ENCODE measurements around the gene SRXN1. TPM values are rescaled to one million over a fixed set of nuclear protein-coding genes. Genes with fewer than 3 reads are reported as not detected.

Gene SRXN1
- total RNA-seq, 1 donor from 2014 or later = 17.7 TPM

DNA sequence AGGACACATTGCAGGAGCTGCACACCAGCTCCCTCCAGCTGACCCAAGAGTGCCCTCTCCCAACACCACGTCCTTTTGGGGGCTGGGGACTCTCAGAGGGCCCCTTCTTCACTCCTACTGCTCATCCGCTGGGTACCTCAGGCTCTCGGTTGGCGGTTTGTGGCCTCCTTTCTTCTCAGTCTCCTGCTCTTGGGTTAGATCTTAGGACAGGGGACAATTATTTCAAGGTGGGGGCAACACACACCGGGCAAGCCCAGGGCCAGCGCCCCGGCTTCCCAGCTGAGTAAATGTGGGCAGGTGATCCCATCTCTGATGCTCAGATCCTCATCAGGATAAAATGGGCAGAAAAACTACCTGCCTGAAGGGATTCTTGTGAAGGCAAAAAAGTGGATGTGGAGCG, 44.0 kb downstream of the SRXN1 start:
- Histone ChIP-seq H4K20me1 (ENCODE audit: insufficient read depth, low read length) (no peaks in the 10 kb centered on the region), H3K4me3 (ENCODE audit: insufficient read depth, low read depth, low read length) (no peak overlapping the region), H3K36me3 (ENCODE audit: insufficient read depth, low read length) (no peaks in the 10 kb centered on the region), H3K4me1 (ENCODE audit: insufficient read depth, low read length) (no peaks in the 10 kb centered on the region), H3K9ac (ENCODE audit: low read length) (no peak overlapping the region), H3K27me3 (ENCODE audit: insufficient read depth, low read length) (peaks cover 43% of the 10 kb centered on the region), H3K4me2 (ENCODE audit: low read length) (no peak overlapping the region), H3K27ac (ENCODE audit: low read depth, low read length) (no peak overlapping the region), H2AFZ (ENCODE audit: low read depth, low read length) (no peak overlapping the region), H3K79me2 (ENCODE audit: insufficient read depth, low read length) (no peaks in the 10 kb centered on the region), H3K9me3 (ENCODE audit: insufficient read depth, low read depth, low read length) (no peaks in the 10 kb centered on the region)
- Mint-ChIP-seq H3K27ac (ENCODE audit: unreplicated experiment) (no peak overlapping the region), H3K4me1 (ENCODE audit: low read depth, unreplicated experiment) (no peaks in the 10 kb centered on the region), H3K27me3 (ENCODE audit: low read depth, unreplicated experiment) (peaks cover 62% of the 10 kb centered on the region), H3K9me3 (ENCODE audit: unreplicated experiment) (peaks cover 3% of the 10 kb centered on the region), H3K4me3 (ENCODE audit: unreplicated experiment) (no peak overlapping the region), H3K36me3 (ENCODE audit: low read depth, unreplicated experiment) (no peaks in the 10 kb centered on the region)
- DNase-seq (ENCODE audit: low read depth) (no peak), FAIRE-seq (no peak)
- TF ChIP-seq, protein P1, sequence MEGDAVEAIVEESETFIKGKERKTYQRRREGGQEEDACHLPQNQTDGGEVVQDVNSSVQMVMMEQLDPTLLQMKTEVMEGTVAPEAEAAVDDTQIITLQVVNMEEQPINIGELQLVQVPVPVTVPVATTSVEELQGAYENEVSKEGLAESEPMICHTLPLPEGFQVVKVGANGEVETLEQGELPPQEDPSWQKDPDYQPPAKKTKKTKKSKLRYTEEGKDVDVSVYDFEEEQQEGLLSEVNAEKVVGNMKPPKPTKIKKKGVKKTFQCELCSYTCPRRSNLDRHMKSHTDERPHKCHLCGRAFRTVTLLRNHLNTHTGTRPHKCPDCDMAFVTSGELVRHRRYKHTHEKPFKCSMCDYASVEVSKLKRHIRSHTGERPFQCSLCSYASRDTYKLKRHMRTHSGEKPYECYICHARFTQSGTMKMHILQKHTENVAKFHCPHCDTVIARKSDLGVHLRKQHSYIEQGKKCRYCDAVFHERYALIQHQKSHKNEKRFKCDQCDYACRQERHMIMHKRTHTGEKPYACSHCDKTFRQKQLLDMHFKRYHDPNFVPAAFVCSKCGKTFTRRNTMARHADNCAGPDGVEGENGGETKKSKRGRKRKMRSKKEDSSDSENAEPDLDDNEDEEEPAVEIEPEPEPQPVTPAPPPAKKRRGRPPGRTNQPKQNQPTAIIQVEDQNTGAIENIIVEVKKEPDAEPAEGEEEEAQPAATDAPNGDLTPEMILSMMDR (IDR thresholded peaks at IDR 0.05; ENCODE audit: insufficient read depth, low read depth, low read length) = no peak
- no peak for TF ChIP-seq EZH2 (IDR thresholded peaks at IDR 0.05; ENCODE audit: insufficient read depth, low read length)

- no peak for TF ChIP-seq EZH2 (IDR thresholded peaks at IDR 0.05; ENCODE audit: insufficient read depth, low read length)
- TF ChIP-seq, protein P1 (IDR thresholded peaks at IDR 0.05; ENCODE audit: insufficient read depth, low read depth, low read length) = no peak
- Histone ChIP-seq H4K20me1 (ENCODE audit: insufficient read depth, low read length) (no peaks in the 10 kb centered on the region), H3K36me3 (ENCODE audit: insufficient read depth, low read length) (no peaks in the 10 kb centered on the region), H3K4me1 (ENCODE audit: insufficient read depth, low read length) (no peaks in the 10 kb centered on the region), H3K9me3 (ENCODE audit: insufficient read depth, low read depth, low read length) (no peaks in the 10 kb centered on the region), H3K4me2 (ENCODE audit: low read length) (no peak overlapping the region), H3K4me3 (ENCODE audit: insufficient read depth, low read depth, low read length) (no peak overlapping the region), H3K27me3 (ENCODE audit: insufficient read depth, low read length) (peaks cover 35% of the 10 kb centered on the region), H3K9ac (ENCODE audit: low read length) (no peak overlapping the region), H3K79me2 (ENCODE audit: insufficient read depth, low read length) (no peaks in the 10 kb centered on the region), H3K27ac (ENCODE audit: low read depth, low read length) (no peak overlapping the region), H2AFZ (ENCODE audit: low read depth, low read length) (no peak overlapping the region)
- FAIRE-seq (no peak), DNase-seq (ENCODE audit: low read depth) (no peak)
- peaks cover 57% of the 10 kb centered on the region for H3K27me3 Mint-ChIP-seq (ENCODE audit: low read depth, unreplicated experiment)
- peaks cover 3% of the 10 kb centered on the region for H3K9me3 Mint-ChIP-seq (ENCODE audit: unreplicated experiment)
- no peak overlapping the region for H3K4me3 Mint-ChIP-seq (ENCODE audit: unreplicated experiment)
- H3K4me1 Mint-ChIP-seq (ENCODE audit: low read depth, unreplicated experiment) = no peaks in the 10 kb centered on the region
- H3K27ac Mint-ChIP-seq (ENCODE audit: unreplicated experiment) = no peak overlapping the region
- H3K36me3 Mint-ChIP-seq (ENCODE audit: low read depth, unreplicated experiment) = no peaks in the 10 kb centered on the region
Measured at GRCh38 chr20:607476-607875, 45.5 kb downstream of the SRXN1 start.

GRCh38 chr20:605237-605636, 47.8 kb downstream of the SRXN1 start:
- DNase-seq (ENCODE audit: low read depth) = no peak
- H3K27ac Mint-ChIP-seq (ENCODE audit: unreplicated experiment) = no peak overlapping the region
- no peaks in the 10 kb centered on the region for H3K4me1 Mint-ChIP-seq (ENCODE audit: low read depth, unreplicated experiment)
- Histone ChIP-seq H3K4me3 (ENCODE audit: insufficient read depth, low read depth, low read length) (no peak overlapping the region), H3K4me2 (ENCODE audit: low read length) (no peak overlapping the region), H3K9ac (ENCODE audit: low read length) (no peak overlapping the region), H3K27ac (ENCODE audit: low read depth, low read length) (no peak overlapping the region), H3K27me3 (ENCODE audit: insufficient read depth, low read length) (peaks cover 14% of the 10 kb centered on the region), H4K20me1 (ENCODE audit: insufficient read depth, low read length) (no peaks in the 10 kb centered on the region), H3K9me3 (ENCODE audit: insufficient read depth, low read depth, low read length) (no peaks in the 10 kb centered on the region), H3K4me1 (ENCODE audit: insufficient read depth, low read length) (no peaks in the 10 kb centered on the region), H3K79me2 (ENCODE audit: insufficient read depth, low read length) (no peaks in the 10 kb centered on the region), H2AFZ (ENCODE audit: low read depth, low read length) (no peak overlapping the region), H3K36me3 (ENCODE audit: insufficient read depth, low read length) (no peaks in the 10 kb centered on the region)
- FAIRE-seq = no peak
- no peak for TF ChIP-seq EZH2 (IDR thresholded peaks at IDR 0.05; ENCODE audit: insufficient read depth, low read length)
- TF ChIP-seq, protein P1 (IDR thresholded peaks at IDR 0.05; ENCODE audit: insufficient read depth, low read depth, low read length) = no peak
- no peak overlapping the region for H3K4me3 Mint-ChIP-seq (ENCODE audit: unreplicated experiment)
- no peaks in the 10 kb centered on the region for H3K9me3 Mint-ChIP-seq (ENCODE audit: unreplicated experiment)
- H3K27me3 Mint-ChIP-seq (ENCODE audit: low read depth, unreplicated experiment) = peaks cover 43% of the 10 kb centered on the region
- H3K36me3 Mint-ChIP-seq (ENCODE audit: low read depth, unreplicated experiment) = no peaks in the 10 kb centered on the region
